Testis (tissue), 2 donors: ENCODE data around the gene RSRP1.

ENCODE experiments used
- CTCF ChIP-seq, 3 experiments: fragments of 450-650 bp in 2 of 3; fragments of 200-600 bp in 1 of 3; sonication (generic) in 1 of 3; IDR thresholded peaks; one replicate each; pipeline ENCODE4 v1.5.1; 2016 to 2019; ENCODE audit warnings: antibody characterized with exemption in 3 of 3, mild to moderate bottlenecking in 2 of 3, moderate library complexity in 1 of 3
- POLR2A ChIP-seq: fragments of 450-650 bp; IDR thresholded peaks from one replicate; pipeline ENCODE4 v1.6.1; 2017; ENCODE audit warnings: antibody characterized with exemption, mild to moderate bottlenecking, moderate library complexity

- TF ChIP-seq POLR2A (no peak), CTCF (IDR thresholded peaks at IDR 0.05) (no peak)
Measured at GRCh38 chr1:25217598-25218232, 29.5 kb downstream of the RSRP1 start.
